Mammary epithelial cell (primary cell): ENCODE measurements around the gene GRIFIN.

Source experiments
- EZH2 ChIP-seq: IDR thresholded peaks from 2 replicates; pipeline ENCODE4 v1.6.1; 2012; ENCODE audit warnings: low read length, inconsistent platforms, borderline replicate concordance
- TF ChIP-seq, protein P1 (sequence below), 2 donors: IDR thresholded peaks in 1 of 2; conservative IDR thresholded peaks in 1 of 2; 2 replicates each; pipeline ENCODE4 v1.5.1; 2011 to 2012; ENCODE audit warnings: inconsistent platforms in 2 of 2, low read length in 2 of 2, mild to moderate bottlenecking in 2 of 2, control low read depth in 1 of 2, low read depth in 1 of 2; ENCODE audit not compliant: insufficient read depth in 1 of 2; ENCODE audit errors: extremely low read depth in 1 of 2

DNA sequence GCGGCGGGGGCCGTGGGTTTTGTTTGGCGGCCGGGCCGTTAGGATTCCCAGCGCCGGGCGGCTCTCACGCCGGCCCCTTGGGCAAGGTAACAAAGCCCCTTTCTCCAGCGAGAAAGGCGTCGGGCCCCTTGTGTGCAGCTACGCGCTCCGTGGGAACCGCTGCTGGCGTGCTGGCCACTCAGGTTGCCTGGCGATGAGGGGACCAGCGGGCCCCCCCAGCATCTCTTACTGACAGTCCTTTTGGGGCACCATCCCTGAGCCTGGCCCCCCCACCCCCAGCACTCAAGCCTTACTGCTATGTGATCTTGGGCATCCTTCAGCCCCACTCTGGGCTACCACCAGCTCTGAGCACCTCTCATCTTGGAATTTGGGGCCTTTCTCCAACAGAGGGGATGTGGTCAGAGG lies 45.1 kb upstream of the GRIFIN start:
- TF ChIP-seq, protein P1, sequence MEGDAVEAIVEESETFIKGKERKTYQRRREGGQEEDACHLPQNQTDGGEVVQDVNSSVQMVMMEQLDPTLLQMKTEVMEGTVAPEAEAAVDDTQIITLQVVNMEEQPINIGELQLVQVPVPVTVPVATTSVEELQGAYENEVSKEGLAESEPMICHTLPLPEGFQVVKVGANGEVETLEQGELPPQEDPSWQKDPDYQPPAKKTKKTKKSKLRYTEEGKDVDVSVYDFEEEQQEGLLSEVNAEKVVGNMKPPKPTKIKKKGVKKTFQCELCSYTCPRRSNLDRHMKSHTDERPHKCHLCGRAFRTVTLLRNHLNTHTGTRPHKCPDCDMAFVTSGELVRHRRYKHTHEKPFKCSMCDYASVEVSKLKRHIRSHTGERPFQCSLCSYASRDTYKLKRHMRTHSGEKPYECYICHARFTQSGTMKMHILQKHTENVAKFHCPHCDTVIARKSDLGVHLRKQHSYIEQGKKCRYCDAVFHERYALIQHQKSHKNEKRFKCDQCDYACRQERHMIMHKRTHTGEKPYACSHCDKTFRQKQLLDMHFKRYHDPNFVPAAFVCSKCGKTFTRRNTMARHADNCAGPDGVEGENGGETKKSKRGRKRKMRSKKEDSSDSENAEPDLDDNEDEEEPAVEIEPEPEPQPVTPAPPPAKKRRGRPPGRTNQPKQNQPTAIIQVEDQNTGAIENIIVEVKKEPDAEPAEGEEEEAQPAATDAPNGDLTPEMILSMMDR (conservative IDR thresholded peaks at IDR 0.05 in 1 of 2, IDR thresholded peaks at IDR 0.05 in 1 of 2; ENCODE audit: extremely low read depth in 1 of 2, insufficient read depth in 1 of 2, low read depth in 1 of 2, low read length in 2 of 2), result no peak
- no peak for TF ChIP-seq EZH2
